ENCODE results near the gene CCNL2. TPM values are rescaled to one million over a fixed set of nuclear protein-coding genes. Genes with fewer than 3 reads are reported as not detected.

CCNL2 gene
- total and polyA plus RNA-seq, 2 of the 13 experiments (the other 11 are each of a cell fraction or from before 2014, with no cell fraction given) = 105 to 340 TPM

- TF ChIP-seq, protein P1, sequence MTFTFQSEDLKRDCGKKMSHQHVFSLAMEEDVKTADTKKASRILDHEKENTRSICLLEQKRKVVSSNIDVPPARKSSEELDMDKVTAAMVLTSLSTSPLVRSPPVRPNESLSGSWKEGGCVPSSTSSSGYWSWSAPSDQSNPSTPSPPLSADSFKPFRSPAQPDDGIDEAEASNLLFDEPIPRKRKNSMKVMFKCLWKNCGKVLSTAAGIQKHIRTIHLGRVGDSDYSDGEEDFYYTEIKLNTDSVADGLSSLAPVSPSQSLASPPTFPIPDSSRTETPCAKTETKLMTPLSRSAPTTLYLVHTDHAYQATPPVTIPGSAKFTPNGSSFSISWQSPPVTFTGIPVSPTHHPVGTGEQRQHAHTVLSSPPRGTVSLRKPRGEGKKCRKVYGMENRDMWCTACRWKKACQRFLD (CRISPR knock-in tag; IDR thresholded peaks at IDR 0.05; ENCODE audit: borderline replicate concordance) = no peak; the same call in 1 of the 2 replicates
- no peak for TF ChIP-seq CENPX (CRISPR knock-in tag; IDR thresholded peaks at IDR 0.05)
- TF ChIP-seq ZFYVE20 (CRISPR knock-in tag; IDR thresholded peaks at IDR 0.05; ENCODE audit: borderline replicate concordance, low read depth) = 0 out of 2 replicates have a peak, but pooled peaks have one; percentile 74
- TF ChIP-seq MXD4 (CRISPR knock-in tag; IDR thresholded peaks at IDR 0.05) = peak; percentile 94
- peak; percentile 65 for TF ChIP-seq RXRB (CRISPR knock-in tag; IDR thresholded peaks at IDR 0.05; ENCODE audit: borderline replicate concordance)
- peak; percentile 59 for TF ChIP-seq ZNF772 (CRISPR knock-in tag; IDR thresholded peaks at IDR 0.05)
- TF ChIP-seq DR1 (CRISPR knock-in tag; IDR thresholded peaks at IDR 0.05) = peak; percentile 86
- peak; percentile 56 for TF ChIP-seq KDM5B (CRISPR knock-in tag; IDR thresholded peaks at IDR 0.05; ENCODE audit: borderline replicate concordance)
- no peak for TF ChIP-seq ZNF232 (CRISPR knock-in tag; IDR thresholded peaks at IDR 0.05; ENCODE audit: borderline replicate concordance)
- TF ChIP-seq, protein P2, sequence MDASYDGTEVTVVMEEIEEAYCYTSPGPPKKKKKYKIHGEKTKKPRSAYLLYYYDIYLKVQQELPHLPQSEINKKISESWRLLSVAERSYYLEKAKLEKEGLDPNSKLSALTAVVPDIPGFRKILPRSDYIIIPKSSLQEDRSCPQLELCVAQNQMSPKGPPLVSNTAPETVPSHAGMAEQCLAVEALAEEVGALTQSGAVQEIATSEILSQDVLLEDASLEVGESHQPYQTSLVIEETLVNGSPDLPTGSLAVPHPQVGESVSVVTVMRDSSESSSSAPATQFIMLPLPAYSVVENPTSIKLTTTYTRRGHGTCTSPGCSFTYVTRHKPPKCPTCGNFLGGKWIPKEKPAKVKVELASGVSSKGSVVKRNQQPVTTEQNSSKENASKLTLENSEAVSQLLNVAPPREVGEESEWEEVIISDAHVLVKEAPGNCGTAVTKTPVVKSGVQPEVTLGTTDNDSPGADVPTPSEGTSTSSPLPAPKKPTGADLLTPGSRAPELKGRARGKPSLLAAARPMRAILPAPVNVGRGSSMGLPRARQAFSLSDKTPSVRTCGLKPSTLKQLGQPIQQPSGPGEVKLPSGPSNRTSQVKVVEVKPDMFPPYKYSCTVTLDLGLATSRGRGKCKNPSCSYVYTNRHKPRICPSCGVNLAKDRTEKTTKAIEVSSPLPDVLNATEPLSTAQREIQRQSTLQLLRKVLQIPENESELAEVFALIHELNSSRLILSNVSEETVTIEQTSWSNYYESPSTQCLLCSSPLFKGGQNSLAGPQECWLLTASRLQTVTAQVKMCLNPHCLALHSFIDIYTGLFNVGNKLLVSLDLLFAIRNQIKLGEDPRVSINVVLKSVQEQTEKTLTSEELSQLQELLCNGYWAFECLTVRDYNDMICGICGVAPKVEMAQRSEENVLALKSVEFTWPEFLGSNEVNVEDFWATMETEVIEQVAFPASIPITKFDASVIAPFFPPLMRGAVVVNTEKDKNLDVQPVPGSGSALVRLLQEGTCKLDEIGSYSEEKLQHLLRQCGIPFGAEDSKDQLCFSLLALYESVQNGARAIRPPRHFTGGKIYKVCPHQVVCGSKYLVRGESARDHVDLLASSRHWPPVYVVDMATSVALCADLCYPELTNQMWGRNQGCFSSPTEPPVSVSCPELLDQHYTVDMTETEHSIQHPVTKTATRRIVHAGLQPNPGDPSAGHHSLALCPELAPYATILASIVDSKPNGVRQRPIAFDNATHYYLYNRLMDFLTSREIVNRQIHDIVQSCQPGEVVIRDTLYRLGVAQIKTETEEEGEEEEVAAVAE (CRISPR knock-in tag; IDR thresholded peaks at IDR 0.05; ENCODE audit: borderline replicate concordance) = peak; percentile 68; the same call in 1 of the 2 replicates
- TF ChIP-seq NFATC3 (CRISPR knock-in tag; IDR thresholded peaks at IDR 0.05) = no peak; the same call in 1 of the 2 replicates
- no peak for TF ChIP-seq SSRP1 (CRISPR knock-in tag; IDR thresholded peaks at IDR 0.05)
- no peak for TF ChIP-seq ZBTB37 (CRISPR knock-in tag; IDR thresholded peaks at IDR 0.05)
- peak; percentile 92 for TF ChIP-seq ZGPAT (CRISPR knock-in tag; IDR thresholded peaks at IDR 0.05)
- peak; percentile 70; the same call in 1 of the 2 replicates for TF ChIP-seq SKIL (CRISPR knock-in tag; IDR thresholded peaks at IDR 0.05; ENCODE audit: borderline replicate concordance)
- peak; percentile 98 for TF ChIP-seq PHF20 (CRISPR knock-in tag; IDR thresholded peaks at IDR 0.05)
These were observed 7.9 kb upstream of the CCNL2 start, which contains the start of gene MRPL20 (continued) for GRCh38 chr1:1406821-1407635.
